Measurements from ENCODE around the gene EPPIN.

Gene EPPIN

DNA sequence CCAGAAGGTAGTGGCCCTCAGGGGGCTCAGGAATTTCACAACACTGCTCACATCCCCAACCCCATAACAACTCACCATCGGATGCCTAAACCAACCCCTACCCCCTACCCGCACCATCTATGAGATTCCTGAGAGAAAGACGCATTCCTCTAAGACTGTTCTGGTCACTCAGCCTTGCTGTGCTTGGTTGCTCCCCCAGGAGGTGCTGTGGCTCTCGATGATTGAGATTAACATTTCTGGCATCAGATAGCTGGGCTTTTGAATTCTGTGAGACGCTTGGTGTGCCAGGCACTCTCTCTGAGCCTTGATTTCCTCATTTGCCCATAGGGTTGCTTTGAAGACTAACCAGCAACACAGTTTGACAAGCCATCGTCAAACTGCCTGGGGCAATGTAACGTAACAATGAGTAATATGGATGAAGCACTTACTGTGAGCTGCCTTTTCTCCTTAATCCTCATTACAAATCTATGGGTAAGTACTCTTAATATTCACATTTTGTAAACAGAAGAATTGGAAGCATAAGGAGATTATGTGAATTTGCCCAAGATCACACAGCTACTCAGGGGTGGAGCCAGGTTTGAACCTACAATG, 8.9 kb downstream of the EPPIN start:
- peak; percentile 1 for DNase-seq (ENCODE audit: low spot score)

DNA sequence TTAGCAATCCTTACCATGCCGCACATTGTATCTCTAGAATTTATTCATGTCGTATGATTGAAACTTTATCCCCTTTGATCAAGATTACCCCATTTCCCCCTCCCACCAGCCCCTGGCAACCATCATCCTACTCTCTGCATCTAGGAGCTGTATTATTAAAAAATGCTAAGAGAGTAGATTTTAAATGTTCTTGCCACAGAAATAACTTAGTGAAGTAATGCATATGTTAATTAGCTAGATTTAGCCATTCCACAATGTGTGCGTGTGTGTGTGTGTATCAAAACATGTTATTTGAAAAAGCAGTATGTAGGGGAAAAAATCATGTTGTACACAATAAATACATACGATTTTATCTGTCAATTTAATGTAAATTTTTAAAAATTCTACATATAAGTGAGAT, 19.9 kb downstream of the EPPIN start:
- DNase-seq (ENCODE audit: low spot score), result no peak

DNA sequence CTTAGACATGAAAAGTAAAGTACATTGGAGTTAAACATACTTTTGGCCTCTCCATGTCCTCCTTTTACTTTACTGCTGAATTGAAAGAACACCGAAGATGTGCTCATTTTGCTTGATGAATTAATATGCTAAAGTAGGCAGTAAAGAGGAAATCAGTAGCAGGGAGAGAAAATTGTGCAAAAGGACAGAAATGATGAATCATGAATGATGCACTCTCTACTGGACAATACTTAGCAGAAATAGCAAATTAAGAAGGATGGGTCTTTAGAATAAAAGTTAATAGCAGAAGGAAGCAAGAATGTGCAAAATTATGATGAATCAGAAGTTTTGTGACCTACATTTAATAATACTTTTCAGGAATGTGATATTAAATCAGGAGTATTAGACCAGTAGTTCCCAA, 23.4 kb downstream of the EPPIN start:
- no peak for DNase-seq (ENCODE audit: low spot score)

DNA sequence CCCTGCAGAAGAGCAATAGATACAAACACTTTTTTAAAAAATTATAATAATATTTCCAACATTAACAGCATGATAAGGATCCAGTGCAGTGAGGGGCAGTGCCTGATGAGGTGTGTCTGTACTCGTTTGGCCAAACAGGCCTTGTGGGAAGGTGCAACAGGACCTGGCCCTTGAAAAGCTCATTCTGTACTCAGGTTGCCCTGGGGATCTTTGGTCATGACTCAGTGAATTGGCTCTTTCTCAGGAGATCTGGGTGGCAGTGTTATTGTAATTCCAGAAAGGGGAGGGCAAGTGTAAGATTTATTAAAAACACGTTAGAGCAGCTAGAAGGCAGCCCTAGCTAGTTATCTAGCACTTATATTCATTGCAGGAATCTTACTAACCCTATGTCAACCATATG, 28.9 kb downstream of the EPPIN start:
- DNase-seq (ENCODE audit: low spot score), result peak; percentile 67

DNA sequence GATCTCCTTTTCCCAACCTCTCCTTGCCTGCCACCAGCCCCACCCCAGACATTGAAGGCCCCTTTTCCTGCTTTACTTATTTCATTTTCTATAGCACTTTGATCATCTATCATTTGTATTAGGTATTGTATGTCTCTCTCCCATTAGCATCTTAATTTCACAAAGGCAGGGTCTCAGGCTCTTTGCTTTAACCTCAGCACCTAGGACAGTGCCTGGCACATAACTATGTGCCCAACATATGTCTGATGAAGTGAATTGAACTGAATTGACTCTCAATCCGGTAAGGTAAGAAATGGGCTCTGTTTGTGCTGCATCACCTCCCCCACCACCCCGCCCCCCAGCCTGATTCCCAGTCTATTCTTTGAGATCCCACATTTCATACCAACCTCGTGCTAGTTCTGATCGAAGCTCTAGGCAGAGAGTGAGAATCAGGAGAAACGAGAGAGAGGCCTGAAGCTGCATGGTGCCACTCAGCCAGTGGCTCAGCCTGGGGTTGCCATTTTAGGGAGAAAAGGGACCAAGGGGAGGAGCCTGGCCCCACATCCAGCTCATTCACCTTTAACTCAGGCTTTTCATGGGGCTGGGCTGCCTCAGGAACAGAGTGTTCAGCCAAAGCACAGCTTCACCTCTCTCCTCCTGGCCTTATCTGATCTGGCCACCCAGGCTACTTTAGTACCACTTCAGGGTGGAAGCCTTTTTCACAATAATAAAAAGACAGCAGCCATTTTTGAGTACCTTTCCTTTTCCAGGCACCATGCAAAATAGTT, 31.9 kb downstream of the EPPIN start, which contains the start of gene SPINT3:
TSS of gene SPINT3 (minus strand) at position 476 of the 767 bp plus-strand sequence. CDS start at position 462, 14 bp downstream.
- no peak for DNase-seq (ENCODE audit: low spot score)

DNA sequence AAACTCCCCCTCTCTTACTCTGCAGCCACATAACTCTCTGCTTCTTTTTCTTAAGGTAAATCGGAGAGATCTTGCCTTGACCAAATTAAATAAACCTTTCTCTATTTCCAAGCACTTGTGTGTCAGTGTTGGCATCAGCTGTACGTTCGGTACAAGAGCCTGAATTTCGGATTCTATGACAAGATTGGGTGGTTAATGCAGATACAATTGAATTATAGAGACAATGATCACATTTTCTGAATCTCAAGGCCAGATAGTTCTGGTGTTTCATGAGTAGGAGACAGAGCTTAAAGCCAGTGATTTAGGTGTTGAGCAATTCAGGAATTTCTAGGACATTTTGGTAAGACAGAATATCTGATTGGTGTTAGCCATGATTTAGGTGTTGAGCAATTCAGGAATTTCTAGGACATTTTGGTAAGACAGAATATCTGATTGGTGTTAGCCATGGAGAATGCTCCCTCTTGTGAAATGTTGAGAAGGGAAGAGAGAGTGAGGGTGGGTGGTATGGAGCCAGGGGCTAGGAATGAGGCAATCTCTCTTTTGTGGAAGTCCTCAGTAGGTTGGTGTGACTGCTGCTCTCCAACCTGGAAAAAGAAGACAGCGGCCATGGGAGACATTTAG, 36.8 kb downstream of the EPPIN start:
- peak; percentile 7 for DNase-seq (ENCODE audit: low spot score)

DNA sequence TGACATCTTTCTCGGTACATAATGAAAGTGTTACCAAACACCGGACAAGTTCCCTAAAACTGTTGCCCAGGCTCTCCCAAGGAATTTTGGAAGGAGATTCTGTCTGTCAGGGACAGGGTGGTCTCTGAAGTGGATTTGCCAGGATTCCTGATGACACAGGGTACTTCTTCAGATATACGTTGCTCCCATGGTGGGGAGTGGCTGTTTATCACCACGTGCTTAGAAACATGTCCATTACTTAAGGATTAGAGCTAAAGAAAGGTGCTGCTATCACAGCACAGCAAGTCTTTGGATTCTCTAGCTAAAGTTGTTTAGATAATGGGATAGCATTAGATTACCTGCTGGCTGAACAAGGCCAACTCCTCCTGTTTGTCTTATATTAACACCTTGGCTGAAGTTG, 38.1 kb downstream of the EPPIN start:
- DNase-seq (ENCODE audit: low spot score), result no peak

DNA sequence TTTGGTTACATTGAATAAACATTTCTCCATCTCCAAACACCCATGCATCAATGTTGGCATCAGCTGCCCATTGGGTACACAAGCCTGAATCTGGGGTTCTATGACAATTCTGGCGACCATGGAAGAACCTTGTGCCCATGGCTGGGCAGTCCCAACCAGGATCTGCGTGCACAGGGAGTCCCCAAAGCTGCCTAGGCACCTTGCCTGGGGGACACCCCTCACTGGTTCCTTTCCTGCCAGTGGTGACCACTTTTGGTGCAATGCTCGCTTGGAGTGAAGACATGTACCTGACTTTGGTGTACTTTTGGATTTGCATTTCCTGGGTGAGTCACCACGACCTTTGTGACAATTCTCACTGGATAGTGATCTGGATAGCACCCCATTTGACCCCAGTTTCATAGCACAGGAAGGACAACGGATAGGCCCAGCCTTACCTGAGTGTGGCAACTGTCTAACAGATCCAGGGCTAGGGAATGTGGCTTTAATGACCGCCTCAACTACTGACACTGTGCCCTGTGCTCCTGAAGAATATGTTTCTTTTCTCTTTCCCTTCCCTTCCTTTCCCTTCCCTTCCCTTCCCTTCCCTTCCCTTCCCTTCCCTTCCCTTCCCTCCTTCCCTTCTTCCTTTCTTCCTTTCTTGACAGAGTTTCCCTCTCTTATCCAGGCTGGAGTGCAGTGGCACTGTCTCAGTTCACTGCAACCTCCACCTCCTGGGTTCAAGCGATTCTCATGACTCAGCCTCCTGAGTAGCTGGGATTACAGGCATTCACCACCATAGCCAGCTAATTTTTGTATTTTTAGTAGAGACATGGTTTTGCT, 38.9 kb downstream of the EPPIN start:
- peak; percentile 9 for DNase-seq (ENCODE audit: low spot score)

DNA sequence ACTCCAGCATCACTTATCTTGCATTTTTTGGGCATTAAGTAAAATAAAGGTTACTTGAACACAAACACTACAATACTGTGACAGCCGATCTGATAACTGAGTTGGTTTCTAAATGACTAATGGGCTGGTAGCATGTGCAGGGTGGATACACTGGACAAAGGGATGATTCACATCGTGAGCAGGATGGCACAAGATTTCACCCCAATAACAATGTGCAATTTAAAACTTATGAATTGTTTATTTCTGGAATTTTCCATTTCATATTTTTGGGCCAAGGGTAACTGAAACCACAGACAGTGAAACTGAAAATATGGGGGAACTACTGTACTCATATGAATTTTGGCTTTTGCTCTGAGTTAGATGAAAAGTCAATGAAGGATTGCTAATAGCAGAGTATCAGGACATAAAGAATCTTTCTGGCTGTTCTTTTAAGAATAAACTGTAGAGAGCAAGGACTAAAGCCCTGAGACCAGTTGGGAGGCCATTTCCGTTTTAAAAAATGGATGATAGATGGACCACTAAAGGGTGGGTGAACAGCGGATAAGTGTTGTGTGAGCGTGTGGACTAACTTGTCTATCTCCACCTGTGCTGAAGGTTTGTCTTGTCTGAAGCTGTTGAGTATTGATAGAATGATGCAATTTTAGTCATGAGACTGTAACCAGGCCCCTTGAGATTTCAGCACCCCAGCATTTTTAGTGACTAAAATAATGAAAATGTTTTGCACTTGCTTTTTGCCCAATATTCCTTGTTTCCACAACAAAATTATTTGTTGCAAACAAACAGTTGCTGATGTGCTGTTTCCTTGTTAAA, 40.0 kb downstream of the EPPIN start:
- peak; percentile 35 for DNase-seq (ENCODE audit: low spot score)

DNA sequence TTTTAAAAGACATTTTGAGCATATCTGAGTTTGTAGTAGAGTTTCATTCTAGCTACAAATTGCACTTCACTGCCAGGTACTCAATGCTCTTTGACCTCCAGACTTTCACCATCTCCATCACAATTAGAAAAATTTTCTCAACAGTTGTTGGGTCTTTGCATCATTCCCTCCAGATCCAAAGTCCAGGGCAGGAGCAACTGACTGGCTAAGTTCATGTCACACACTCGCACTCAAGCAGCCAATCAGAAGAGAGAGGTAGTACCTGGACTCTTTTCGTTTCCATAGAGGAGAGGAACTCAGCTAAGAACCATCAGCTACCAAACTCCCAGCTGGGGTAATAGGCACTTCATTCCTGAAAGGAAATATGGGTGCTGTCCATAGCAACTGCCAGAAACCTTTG, 40.8 kb downstream of the EPPIN start:
- DNase-seq (ENCODE audit: low spot score), result no peak

DNA sequence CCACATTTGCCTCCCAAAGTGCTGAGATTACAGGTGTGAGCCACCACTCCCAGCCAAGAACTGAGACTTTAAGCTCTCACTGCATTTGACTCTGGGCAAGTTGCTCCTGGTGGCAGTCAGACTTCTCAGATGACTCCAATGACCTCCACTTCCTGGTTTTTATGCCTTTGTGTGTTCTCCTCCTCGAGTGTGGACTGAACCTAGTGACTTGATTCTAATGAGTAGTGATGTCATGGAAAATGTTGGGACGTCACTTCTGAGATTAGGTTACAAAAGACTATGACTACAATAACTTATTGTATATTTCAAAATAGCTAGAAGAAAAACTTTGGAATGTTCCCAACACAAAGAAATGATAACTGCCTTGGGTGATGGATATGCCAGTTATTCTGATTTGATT, 43.8 kb downstream of the EPPIN start:
- no peak for DNase-seq (ENCODE audit: low spot score)

DNA sequence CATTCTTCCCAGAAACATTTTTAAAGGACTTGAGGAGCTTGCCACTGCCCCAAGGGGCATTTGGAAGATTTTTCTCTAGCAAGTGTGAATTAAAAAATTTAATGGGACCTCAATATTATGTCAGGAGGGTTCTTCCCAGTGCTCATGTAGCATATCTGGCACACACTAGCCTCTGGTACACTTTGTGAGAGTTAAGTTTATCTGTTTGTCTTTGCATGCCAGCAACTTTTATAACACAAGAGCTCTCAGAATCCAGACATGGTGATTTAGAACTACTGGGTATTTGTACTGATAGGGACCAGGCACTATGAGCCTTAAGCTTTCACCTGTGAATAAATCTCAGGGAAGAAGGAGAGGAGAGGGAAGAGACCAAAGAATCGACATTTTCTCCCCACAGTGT, 44.6 kb downstream of the EPPIN start:
- no peak for DNase-seq (ENCODE audit: low spot score)

DNA sequence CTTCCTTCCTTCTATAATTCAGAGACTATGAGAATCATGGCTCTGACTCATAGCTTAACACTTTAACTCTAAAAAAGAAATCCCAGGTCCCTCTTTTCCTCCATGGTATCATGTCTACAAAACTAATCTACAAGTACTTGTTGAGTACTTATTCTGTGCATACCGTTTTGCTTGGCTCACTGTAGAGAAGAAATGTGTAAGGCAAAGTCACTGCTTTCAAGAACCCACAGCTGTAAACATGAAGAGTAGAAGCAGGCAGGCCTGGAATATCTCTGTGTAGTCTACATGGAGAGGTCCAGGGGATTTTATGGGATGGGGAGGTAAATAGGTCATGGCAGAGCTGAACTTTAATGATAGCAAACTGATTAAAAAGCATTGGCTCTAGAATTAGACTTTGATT, 45.6 kb downstream of the EPPIN start:
- DNase-seq (ENCODE audit: low spot score), result no peak

DNA sequence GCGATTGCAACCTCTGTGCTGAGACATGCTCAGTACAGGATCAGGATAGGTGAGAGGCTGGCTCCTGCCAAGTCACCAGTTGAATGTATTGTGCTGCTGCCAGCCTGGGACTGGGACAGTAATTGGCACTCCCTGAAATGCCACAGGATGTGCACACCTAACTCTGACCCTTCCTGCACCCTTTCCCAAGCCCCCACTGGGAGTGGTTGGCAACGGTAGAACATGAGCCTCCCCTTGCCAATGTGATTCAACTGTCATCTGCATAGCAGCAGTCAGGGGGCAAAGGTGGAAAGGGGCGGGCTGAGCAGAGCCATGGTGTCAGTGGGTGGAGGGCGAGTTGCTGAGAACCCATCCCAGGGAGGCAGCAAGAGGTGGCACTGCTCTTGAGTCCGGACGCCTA, 47.2 kb downstream of the EPPIN start:
- no peak for DNase-seq (ENCODE audit: low spot score)

DNA sequence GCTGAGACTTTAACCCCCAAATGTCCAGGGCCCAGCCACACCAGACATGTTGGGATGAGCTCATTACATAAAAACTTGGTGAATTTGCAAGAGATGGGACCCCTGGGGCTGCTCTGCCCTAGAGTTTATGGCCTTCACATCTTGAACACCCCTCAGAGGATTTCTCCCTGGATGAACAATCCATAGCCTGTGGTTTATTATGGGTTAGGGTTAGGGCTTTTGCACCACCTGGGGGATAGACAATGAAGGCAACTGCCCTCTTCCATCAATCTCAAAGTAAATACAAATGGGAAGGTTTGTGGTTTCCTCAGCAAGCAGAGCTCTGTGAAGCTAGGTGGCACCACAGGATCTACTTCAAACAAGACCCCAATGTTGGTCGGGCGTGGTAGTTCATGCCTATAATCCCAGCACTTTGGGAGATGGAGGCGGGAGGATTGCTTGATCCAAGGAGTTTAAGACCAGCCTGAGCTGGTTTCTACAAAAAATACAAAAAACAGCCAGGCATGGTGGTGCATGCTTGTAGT, 49.2 kb downstream of the EPPIN start:
- no peak for DNase-seq (ENCODE audit: low spot score)

DNA sequence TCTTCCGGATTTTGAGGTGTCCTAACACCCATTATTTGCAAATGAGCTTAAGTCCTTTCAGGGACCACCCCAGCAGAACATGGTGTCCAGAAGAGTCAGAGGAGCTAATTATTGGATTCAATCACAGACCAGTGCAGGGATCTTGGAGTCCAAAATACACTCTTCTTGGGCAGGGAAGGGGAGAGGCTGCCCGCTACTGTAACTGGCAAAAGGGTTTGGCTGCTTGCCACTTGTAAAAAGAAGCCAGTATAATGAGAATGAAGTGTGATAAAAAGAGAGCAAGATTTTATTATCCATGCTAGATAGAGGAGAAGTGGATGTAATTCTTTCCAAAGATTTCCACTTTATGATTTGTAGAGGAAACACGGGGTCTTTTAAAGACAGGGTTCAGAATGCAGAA, 51.0 kb downstream of the EPPIN start:
- no peak for DNase-seq (ENCODE audit: low spot score)

DNA sequence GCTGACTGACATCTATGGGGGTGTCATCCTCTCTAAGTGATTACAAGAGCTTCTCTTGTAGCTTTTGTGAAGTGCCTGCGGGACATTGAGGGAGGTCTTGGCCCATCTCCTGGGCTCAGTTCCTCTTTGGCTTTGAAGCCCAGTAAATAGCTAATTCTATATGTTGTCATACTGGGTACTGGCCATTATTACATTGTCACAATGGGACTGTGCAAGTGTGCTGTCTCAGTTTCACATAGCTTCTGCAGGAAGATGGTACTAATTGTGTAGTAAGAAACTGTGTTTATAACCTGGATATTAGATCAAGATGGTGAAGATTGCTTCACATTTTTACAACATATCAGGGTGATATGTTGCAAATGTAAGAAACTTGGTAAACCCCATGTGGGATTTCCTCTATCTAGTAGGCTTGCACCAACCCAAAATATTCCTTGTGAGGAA, 51.7 kb downstream of the EPPIN start:
- DNase-seq (ENCODE audit: low spot score), result no peak
